GM10847 (cell line): ENCODE data around the gene SYT17.

Experiments
- POLR2A ChIP-seq: IDR thresholded peaks from 2 replicates; pipeline ENCODE4 v1.6.1; 2011; ENCODE audit not compliant: insufficient read length; ENCODE audit errors: extremely low read depth

SYT17 gene

GRCh38 chr16:19177111-19177739 lies 9.2 kb downstream of the SYT17 start:
- TF ChIP-seq POLR2A, result no peak

- TF ChIP-seq POLR2A, result no peak
Measured at GRCh38 chr16:19179546-19180490, 11.8 kb downstream of the SYT17 start.

GRCh38 chr16:19180741-19181140 lies 12.7 kb downstream of the SYT17 start:
- TF ChIP-seq POLR2A, result no peak

- TF ChIP-seq POLR2A, result no peak
Measured at GRCh38 chr16:19182481-19182880, 14.4 kb downstream of the SYT17 start.

- TF ChIP-seq POLR2A, result no peak
Measured at GRCh38 chr16:19183187-19183586, 15.1 kb downstream of the SYT17 start.

GRCh38 chr16:19184823-19185509 lies 16.9 kb downstream of the SYT17 start:
- no peak for TF ChIP-seq POLR2A

- no peak for TF ChIP-seq POLR2A
Measured at GRCh38 chr16:19185510-19185851, 17.4 kb downstream of the SYT17 start.

GRCh38 chr16:19186408-19186807 lies 18.4 kb downstream of the SYT17 start:
- no peak for TF ChIP-seq POLR2A

GRCh38 chr16:19188406-19188805 lies 20.4 kb downstream of the SYT17 start:
- no peak for TF ChIP-seq POLR2A

GRCh38 chr16:19192865-19193264 lies 24.8 kb downstream of the SYT17 start:
- TF ChIP-seq POLR2A, result no peak

GRCh38 chr16:19196871-19197270 lies 28.8 kb downstream of the SYT17 start:
- no peak for TF ChIP-seq POLR2A

GRCh38 chr16:19203374-19203966 lies 35.4 kb downstream of the SYT17 start:
- TF ChIP-seq POLR2A, result no peak

- TF ChIP-seq POLR2A, result no peak
Measured at GRCh38 chr16:19210280-19210924, 42.4 kb downstream of the SYT17 start.

GRCh38 chr16:19210968-19211367 lies 42.9 kb downstream of the SYT17 start:
- no peak for TF ChIP-seq POLR2A

GRCh38 chr16:19212059-19212458 lies 44.0 kb downstream of the SYT17 start:
- no peak for TF ChIP-seq POLR2A

- no peak for TF ChIP-seq POLR2A
Measured at GRCh38 chr16:19213885-19214284, 45.8 kb downstream of the SYT17 start.

- no peak for TF ChIP-seq POLR2A
Measured at GRCh38 chr16:19215705-19216104, 47.7 kb downstream of the SYT17 start.
